ENCODE results near the gene PRDM1.

DNA sequence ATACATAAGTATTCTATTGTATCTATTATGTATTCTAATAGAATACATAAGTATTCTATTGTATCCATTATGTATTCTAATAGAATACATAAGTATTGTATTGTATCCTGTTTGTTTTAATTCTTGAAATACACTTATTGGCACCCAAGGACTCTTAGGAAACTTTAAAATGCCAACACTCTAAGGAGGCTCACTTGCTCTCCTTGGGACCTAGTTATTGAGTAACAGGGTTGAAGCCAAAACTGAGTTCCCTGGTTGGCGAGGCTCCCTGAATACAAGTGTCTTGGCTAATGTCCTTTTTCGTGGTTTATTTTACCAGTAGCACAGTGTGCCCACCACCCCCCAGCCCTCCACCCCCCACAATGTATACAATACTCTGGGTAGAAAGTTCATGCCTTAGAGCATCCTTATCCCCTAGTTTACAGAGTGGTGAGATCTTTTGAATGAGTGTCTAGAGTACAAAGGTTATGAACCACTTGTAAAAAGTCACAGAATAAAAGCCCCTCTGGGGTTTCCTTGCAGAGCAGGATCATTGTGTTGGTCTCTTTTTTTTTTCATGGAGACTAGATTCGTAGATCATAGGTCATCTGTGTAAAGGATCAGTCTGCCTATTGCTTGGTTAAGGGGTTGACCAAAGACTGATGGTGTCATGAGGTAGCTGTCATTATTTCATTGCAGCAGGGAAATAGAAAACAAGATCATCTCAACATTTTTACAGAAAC, 32.5 kb upstream of the PRDM1 start:
- TF ChIP-seq POLR2A (IDR thresholded peaks at IDR 0.05): no peak
- no peak for TF ChIP-seq CTCF (IDR thresholded peaks at IDR 0.05)
